22Rv1 (cell line): ENCODE results near the gene ARMCX2.

Experiments used
- CTCF ChIP-seq: fragments of 450-650 bp; IDR thresholded peaks from 2 replicates; pipeline ENCODE4 v1.5.1; 2017; ENCODE audit warnings: mild to moderate bottlenecking
- ZFX ChIP-seq: fragments of 450-650 bp; IDR thresholded peaks from 2 replicates; pipeline ENCODE4 v1.6.1; 2017; ENCODE audit warnings: antibody characterized with exemption, borderline replicate concordance

GRCh38 chrX:101691835-101692234 lies 32.2 kb upstream of the ARMCX2 start:
- no peak for TF ChIP-seq CTCF
- TF ChIP-seq ZFX = no peak
